Activated CD8-positive, alpha-beta memory T cell treated with anti-CD3 and anti-CD28 coated beads, Interleukin-2, amount 50 U/mL, for 1 hour (primary cell): ENCODE measurements around the gene SNTG2.
"Not testable (repeated sequence)": the region's sequence is repeated elsewhere in the genome, so short reads cannot be mapped to it uniquely, and the experiment has no call there.

Experiments
- DNase-seq: peaks from one replicate; pipeline ENCODE4 v3.0.0-alpha.2; 2020; ENCODE audit errors: extremely low read depth

Gene SNTG2

DNA sequence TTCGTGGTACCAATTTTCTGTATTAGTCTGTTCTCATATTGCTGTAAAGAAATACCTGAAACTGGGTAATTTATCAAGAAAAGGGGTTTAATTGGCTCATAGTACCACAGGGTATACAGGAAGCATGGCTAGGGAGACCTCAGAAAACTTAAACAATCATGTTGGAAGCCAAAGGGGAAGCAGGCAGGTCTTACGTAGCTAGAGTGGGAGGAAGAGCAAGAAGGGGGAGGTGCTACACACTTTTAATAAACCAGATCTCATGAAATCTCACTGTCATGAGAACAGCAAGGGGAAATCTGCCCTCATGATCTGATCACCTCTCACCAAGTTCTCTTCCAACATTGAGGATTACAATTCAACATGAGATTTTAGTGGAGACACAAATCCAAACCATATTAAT is 235.8 kb downstream of the SNTG2 start:
- no peak for DNase-seq

DNA sequence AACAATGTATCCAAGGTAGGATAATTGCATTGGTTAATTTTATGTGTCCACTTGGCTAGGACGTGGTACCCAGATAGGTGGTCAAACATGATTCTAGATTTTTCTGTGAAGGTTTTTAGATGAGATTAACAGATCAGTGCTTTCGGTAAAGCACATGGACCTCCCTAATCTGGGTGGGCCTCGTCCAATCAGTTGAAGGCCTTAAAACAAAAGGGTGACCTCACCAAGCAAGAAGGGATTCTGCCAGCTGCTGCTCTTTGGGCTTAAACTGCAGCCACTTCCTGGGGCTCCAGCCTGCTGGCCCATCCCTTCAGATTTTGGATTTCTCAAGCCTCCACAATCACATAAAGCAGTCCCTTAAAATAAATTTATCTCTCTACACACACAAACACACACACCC is 236.5 kb downstream of the SNTG2 start:
- no peak for DNase-seq

DNA sequence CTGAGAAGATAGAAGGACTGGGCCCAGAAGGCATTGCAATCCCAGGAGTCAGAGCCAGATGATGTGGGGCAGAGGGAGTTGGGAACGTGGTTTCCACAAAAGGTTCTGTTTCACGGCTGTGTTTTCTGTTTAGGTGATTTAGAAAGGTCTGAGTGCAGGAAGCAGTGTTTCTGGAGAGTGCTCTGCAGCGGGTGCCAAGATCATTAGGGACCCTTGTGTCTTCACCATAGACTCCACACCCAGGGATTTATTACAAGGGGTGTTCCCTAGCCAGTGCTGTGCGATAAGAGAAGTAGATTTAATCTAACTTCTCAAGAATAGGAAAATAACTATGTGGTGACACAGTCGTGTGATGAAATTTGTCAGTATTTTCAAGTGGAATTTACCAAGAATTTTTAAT is 241.5 kb downstream of the SNTG2 start:
- no peak for DNase-seq

DNA sequence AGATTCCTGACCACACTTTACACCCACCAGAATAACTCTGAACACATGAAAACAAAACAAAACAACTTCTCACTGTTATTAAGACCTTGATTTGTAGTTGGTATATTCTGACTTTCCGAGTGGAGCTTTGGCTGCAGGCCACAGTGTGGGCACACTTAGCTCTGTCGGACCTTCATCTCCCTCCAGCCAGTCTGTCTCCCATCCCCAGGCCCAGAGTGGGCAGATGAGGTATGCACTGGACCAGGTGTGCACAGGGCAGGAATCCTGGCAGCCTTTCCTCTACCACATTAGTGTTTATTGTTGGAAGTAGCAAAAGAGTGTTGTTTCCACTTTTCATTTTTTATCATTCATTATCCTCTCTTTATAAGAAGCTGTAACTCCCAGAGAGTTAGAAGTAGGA is 243.2 kb downstream of the SNTG2 start:
- no peak for DNase-seq

DNA sequence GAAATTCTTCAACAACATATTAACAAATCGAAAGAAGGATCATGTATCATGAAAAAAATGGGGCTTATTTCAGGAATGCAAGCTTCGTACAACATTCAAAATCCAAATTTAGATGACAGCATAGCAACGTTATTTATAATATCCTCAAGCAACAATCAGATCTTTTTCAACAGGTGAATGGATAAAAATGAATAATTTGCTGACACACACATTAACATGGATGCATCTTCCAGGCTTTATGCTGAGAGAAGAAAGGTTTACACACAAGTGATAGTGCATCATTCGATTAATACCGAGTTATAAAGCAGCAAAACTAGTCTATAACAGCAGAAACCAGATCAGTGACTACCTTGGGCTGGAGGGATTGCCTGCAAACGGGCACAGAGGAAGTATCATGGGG is 253.1 kb downstream of the SNTG2 start:
- DNase-seq, result no peak

DNA sequence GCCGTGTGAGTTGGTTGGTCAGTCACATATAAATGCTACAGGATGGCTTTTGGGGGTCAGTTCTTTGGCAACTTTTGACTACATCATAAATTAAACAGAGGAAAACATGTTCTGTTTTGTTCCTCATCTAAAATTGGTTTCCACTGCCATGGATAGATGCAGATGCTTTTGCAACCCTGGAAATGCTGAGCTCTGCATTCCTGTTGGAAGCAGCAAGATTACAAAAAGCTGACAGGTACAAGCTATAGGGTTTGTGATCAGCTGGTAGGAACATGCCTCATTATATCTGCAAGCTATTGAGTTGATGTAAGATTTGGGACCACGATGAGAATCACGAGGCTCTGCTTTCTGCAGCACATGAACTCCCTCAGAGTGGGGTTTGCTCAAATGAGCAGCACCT is 255.2 kb downstream of the SNTG2 start:
- no peak for DNase-seq

DNA sequence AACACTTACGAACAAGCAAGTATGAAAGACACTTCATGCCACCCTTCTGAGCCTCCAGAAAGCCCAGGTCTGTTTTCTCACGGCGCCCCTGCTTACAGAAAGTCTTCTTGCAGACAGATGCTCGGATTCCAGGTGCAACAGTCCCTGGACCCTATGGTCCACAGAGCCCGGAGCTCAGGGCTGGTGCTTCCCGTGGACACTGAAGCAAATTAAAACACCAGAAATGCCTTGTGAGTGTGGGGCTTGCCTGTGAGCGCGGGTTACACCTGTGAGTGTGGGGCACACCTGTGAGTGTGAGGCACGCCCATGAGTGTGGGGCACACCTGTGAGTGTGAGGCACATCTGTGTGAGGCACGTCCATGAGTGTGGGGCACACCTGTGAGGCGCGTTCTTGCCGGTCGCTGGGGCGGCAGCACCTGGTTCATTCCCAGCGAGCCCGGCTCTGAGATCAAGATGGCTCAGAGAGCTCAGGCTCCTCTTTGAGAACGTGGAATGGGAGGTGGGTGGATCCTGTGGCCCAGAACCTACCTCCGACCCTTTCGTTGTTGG is 257.4 kb downstream of the SNTG2 start:
- no peak for DNase-seq

DNA sequence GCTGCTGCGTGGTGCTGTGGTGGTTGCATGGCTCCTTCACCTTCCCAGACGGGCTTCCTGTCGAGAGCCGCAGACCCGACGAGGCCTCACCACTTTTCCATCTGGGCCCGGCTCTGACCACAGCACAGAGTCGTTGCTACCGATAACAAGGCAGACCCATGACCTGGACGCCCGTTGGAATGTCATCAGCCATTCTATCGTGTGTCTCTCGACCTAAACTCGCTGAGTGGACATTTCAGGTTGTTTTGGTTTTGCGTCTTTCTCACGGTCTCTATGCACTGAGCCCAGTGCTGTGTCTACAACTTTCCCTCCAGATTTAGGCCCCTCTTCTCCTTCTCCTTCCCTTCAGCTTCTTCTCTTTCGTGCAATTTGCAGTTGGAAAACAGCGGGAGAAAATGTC is 257.9 kb downstream of the SNTG2 start:
- no peak for DNase-seq

DNA sequence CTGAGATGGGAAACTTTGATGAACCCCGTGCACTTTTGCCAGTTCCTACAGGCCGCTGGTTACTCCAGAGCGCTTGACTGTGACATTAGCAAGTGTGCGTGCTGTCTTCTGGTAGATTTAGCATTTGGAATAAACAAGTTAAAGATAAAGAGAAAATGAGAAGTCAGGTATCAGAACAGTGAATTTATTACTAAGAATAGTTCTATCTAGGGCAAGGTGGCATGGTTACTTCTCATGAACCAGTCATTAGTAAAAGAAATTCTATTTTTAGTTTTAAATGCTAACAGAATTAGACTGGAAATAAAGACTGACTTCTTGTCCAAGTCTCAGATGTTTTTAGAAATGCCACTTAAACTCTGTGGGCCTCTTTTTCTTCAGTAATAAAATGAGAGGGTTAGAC is 258.6 kb downstream of the SNTG2 start:
- DNase-seq, result no peak

DNA sequence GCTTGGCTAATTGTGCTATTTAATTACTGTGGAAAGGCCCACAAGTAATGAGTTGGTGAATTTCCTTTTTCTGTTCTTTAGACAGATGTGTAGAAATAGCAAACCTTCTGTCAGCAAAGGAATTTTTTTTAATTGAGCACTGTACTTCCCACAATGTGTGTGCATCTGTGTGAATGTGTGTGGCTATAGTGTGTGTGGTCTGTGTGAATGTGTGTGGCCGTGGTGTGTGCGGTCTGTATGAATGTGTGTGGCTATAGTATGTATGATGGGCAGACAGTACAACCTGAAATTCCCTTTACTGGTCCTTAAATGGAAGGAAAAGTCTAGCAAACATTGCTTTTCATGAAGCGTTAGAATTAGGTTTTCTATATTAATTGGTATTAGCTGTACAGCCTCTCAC is 259.1 kb downstream of the SNTG2 start:
- DNase-seq, result no peak

DNA sequence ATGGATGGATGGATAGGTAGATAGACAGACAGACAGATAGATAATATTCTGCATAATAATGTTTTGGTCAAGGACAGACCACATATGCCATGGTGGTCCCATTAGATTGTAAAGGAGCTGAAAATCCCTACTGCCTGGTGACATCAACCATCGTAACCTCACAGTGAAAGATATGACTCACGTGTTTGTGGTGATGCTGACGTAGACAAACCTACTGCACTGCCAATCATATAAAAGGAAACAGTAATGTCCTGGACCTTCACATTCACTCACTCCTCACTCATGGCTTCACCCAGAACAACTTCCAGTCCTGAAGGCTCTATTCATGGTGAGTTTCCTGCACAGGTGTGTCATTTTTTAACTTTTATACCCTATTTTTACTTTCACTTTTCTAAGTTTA is 259.7 kb downstream of the SNTG2 start:
- DNase-seq, result no peak

DNA sequence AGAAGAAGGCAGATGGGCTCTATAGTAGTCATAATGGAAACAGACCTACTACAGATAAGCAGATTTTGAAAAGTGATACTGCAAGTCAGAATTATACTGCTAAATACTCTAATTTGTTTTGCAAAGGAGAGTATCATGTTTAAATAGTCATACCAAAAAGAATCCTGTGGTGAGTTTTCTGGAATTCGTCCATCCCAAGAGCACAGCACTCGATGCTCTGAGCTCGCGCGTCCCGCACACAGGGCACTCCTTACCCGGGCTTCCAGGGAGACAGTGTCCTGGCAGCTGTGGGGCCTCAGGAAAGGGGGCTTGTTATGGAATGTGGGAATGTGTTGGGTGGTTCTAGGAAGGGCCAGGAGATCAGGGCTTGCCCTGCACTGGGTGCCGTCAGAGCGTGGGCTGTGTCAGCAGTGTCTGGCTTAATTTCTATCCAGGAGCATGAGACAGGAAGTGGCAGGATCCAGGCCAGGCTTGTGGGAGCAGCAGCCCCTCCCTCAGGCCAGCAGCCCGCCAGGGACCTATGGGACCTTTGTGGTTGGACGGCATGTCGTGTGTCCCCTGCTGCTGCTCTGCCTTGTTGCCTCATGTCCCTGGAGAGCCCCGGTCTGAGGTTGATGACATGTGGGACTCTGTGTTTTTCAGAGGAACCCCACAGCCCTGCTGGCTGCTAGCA is 269.4 kb downstream of the SNTG2 start:
- no peak for DNase-seq

DNA sequence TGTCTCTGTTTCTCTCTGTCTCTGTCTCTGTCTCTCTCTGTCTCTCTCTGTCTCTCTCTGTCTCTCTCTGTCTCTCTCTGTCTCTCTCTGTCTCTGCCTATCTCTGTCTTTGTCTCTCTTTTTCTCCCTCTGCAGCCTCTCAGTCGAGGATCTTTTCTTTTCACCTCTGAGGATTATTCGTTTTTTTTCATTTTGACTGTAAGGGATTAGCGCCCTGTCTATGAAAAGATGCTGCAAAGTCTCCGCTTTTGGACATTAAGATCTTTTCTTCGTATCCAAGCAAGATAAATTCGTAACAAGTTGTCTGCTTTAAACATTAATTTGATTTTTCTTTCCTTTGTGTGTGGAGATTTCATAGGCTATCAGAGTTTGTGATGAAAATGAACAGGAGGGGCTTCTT is 271.4 kb downstream of the SNTG2 start:
- DNase-seq, result no peak

DNA sequence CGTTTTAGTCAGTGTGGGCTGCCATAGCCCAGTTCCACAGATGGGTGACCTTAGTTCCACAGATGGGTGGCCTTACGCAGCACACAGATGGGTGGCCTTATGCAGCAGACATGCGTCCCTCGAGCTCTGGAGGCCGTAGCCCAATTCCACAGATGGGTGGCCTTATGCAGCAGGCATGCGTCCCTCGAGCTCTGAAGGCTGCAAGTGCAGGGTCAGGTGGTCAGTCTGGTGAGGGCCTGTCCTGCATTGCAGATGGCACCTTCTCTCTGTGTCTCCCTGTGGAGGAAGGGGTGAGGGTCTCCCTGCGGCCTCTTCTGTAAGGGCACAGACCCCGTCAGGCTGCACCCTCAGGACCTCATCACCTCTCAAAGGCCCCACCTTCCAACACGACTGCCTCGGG is 273.1 kb downstream of the SNTG2 start:
- DNase-seq, result no peak

DNA sequence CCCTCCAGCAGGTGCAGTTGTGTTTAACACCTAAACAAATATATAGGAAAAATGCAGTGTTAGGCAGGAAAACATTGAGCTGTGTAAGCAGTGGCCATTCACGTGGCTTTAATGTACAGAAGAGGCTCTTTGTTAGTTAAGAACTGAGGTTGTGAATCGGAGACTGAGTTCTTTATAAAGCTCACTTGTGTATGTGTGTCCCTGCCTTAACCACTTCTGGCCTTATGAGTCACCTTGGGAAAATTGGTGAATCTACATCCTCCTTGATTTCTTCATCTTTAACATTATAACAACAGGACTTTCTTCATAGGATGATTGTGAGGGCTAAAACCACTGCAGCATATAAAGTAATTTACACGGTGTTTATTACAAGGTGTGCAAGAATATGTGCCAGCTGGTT is 274.3 kb downstream of the SNTG2 start:
- DNase-seq, result no peak

DNA sequence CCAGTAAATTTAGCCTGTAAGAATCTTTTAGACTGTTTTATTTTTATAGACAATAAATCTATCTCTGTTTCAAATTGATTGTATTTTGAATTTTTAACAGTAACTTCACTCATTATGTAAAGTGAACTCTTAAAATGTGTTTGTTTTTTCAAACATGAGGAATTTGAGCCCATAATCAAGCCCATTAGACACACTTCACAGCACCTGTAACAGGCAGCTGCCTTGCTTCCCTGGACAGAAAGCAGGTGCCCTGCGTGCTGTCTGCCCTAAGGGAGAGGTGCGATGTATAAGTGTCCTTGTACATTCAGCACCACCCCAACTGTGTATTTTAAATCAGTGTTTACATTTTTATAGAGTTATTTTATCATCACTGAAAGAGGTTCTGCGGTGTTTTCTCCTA is 276.1 kb downstream of the SNTG2 start:
- DNase-seq, result no peak

DNA sequence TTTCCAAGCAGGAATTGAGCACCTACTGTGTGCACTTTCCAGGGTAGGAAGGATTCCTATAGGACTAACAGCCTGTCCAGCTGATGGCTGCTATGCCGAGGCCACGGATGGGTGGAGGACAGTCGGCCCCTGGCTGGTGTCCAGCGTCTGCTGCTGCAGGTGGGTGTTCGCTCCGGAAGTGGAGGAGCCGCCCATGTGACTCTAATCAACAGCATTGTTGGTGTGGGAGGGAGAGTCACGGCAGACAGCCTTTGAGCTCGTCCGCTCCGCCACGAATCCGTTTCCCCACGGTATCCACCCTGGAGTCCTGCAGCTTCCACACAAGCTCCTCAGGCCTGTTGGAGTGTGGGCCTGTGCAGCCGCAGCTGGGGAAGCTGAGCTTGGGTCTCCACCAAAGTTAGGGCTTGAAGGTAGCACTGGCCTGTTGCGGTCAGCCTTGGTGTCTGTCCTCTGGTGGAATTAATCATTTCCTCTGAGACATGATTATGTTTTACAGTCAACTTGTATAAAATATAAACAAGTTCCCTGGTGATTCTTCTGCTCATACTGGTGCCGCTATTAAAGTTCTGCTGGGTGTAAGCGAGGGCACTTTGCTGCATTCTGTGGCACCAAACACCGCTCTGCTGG is 276.7 kb downstream of the SNTG2 start:
- no peak for DNase-seq

DNA sequence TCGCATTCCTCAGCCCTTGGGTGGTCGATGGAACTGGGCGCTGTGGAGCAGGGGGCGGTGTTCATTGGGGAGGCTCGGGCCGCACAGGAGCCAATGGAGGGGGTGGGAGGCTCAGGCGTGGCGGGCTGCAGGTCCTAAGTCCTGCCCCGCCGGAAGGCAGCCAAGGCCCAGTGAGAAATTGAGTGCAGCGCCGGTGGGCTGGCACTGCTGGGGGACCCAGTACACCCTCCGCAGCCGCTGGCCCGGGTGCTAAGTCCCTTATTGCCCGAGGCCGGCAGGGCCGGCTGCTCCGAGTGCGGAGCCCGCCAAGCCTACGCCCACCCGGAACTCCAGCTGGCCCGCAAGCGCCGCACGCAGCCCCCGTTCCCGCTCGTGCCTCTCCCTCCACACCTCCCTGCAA is 278.9 kb downstream of the SNTG2 start:
- not testable (repeated sequence) for DNase-seq

DNA sequence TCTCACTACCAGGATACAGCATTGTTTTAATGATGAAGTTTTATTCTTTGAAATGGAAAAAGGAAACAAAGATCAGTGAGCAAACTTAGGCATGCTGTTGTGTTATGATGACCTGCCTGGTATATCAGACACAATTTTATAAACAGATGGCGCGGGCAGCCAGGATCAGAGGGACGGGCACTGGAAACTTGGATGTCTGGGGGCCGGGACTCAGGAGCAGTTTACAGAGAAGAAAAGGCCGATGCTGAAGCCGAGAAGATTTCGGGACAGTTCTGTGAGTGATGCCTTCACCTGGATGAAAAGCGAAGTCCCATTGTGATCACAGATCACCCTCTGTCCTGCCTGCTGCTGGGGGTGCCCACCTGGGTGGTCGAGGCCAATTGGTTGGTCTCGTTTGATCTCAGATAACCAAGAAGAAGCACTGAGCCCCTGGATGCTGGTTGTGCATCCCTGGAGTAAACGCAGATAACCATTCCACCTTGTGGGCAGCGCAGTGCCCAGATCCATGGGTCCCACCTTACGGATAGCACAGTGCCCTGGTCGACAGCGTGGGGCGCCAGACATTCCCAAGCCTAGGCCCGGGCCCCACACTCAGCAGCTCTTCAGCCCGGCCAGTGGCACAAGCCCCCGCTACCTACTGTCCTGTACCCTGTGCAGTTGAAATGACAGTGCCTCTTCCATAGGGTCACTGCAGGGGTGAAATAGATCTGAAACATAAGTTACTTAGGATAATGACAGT is 279.7 kb downstream of the SNTG2 start:
- DNase-seq, result no peak

DNA sequence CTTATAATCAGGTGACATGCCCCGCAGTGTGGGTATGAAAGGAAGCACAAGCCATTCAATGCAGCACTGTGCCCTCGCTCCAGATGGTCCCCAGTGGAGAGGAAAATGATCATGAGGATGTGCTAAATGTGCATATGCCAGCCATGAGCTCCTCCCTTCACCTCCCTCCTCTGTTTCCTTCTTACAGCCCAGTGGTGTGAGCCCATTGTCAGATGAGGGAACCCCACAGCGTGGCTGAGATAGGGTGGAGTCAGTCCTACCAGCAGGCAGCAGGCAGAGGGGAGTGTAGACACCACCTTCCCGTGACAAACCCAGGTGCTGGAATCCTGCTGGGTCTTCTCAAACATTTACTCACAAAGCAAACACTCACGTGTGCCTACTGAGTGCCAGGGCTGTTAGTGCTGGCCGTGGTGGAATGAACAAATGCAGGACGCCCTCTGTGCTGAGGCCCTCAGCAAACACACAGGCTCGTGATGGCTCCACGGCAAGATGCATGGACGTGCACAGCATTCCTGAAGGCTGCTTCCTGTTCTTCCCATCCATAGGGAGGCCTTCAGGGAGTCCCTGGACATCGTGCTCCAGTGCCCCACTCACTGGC is 280.9 kb downstream of the SNTG2 start:
- no peak for DNase-seq

DNA sequence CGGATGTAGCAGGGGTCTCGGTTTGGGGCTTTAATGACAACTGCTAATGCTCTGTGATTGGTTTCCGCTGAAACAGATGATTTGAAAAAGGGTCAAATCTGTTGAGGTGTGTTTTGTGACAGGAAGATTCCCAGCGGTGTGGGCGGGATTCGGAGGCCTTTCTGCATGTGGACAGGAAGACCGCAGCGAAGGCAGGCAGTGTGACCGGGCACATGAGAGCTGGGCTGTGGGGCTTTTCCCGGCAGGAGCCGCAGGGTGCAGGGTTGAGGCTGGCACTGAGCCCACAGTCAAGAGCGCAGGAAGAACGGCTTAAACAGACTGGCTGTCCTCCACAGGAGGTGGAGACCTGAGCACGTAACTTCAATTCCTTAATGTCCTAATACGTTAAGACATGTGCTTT is 282.6 kb downstream of the SNTG2 start:
- DNase-seq, result no peak

DNA sequence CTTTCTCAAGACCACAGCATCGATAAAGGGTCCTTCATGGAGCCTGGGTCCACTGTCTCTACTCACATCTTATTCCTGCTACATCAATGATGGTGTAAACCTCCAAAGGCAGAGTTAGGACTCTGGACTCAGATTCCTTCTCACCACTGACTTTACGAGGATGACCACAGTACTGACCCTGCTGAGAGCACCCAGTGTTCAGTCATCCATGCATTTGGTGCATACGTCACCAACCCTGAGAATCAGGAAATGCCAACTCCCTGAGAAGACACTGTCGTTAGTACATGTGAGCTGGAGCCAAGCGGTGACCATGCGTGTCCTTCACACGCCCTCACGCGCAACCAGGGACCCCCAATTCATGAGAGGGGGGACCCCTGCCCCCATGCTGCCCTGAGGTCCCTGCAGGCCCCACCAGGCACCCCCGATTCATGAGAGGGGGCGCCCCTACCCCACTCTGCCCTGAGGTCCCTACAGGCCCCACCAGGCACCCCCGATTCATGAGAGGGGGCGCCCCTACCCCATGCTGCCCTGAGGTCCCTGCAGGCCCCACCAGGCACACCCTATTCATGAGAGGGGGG is 284.2 kb downstream of the SNTG2 start:
- DNase-seq, result no peak
